GM23338 (cell line): ENCODE data around the gene NRG3. TPM values are rescaled to one million over a fixed set of nuclear protein-coding genes. Genes with fewer than 3 reads are reported as not detected.

Experiments used
- ATAC-seq: fragments of 200-7000 bp; cut with Tn5 transposase; 3 replicates; pipeline ENCODE4 v1.9.1; 2020
- DNase-seq: peaks from one replicate; pipeline ENCODE4 v3.0.0-alpha.2; 2015; ENCODE audit warnings: low spot score
- H2AFZ ChIP-seq: fragments of 200-600 bp; sonication (generic); 2 replicates; pipeline ENCODE4 v1.8.0; 2016; ENCODE audit warnings: antibody characterized with exemption, mild to moderate bottlenecking, moderate library complexity
- H3F3A ChIP-seq: fragments of 200-600 bp; sonication (generic); replicated peaks from 2 replicates; pipeline ENCODE4 v1.8.0; 2017; ENCODE audit warnings: antibody characterized with exemption, mixed run types, low read depth
- H3K27ac ChIP-seq: fragments of 200-600 bp; sonication (generic); 2 replicates; pipeline ENCODE4 v1.6.1; 2016; ENCODE audit warnings: low read depth
- H3K27me3 ChIP-seq: fragments of 200-600 bp; sonication (generic); 2 replicates; pipeline ENCODE4 v1.8.0; 2016; ENCODE audit warnings: mild to moderate bottlenecking, mixed run types, moderate library complexity; ENCODE audit not compliant: insufficient read depth
- H3K36me3 ChIP-seq: fragments of 200-600 bp; sonication (generic); 2 replicates; pipeline ENCODE4 v1.8.0; 2016; ENCODE audit warnings: mild to moderate bottlenecking; ENCODE audit not compliant: insufficient read depth
- H3K4me1 ChIP-seq: fragments of 200-600 bp; sonication (generic); 2 replicates; pipeline ENCODE4 v1.8.0; 2016; ENCODE audit warnings: mild to moderate bottlenecking, moderate library complexity; ENCODE audit not compliant: insufficient read depth
- H3K4me2 ChIP-seq: fragments of 200-600 bp; sonication (generic); 2 replicates; pipeline ENCODE4 v1.7.1; 2017; ENCODE audit warnings: mixed run types
- H3K4me3 ChIP-seq: fragments of 200-600 bp; sonication (generic); 2 replicates; pipeline ENCODE4 v1.6.1; 2016; ENCODE audit warnings: mixed run types
- H3K79me2 ChIP-seq: fragments of 200-600 bp; sonication (generic); replicated peaks from 2 replicates; pipeline ENCODE4 v1.8.0; 2017; ENCODE audit warnings: mild to moderate bottlenecking; ENCODE audit not compliant: insufficient read depth
- H3K9me2 ChIP-seq: fragments of 200-600 bp; sonication (generic); 2 replicates; pipeline ENCODE4 v1.8.0; 2017; ENCODE audit not compliant: insufficient read depth
- H4K20me1 ChIP-seq: fragments of 200-600 bp; sonication (generic); replicated peaks from 2 replicates; pipeline ENCODE4 v1.8.0; 2017; ENCODE audit warnings: mild to moderate bottlenecking; ENCODE audit not compliant: insufficient read depth
- H3K27ac Mint-ChIP-seq: 2 replicates; pipeline ENCODE4 v1.8.0; 2020; ENCODE audit warnings: inconsistent platforms, mild to moderate bottlenecking, moderate library complexity, mixed read lengths
- H3K27me3 Mint-ChIP-seq: 3 replicates; pipeline ENCODE4 v1.8.0; 2022; ENCODE audit warnings: low read depth, mild to moderate bottlenecking, moderate library complexity, mixed read lengths, inconsistent platforms; ENCODE audit not compliant: insufficient read depth, poor library complexity
- H3K36me3 Mint-ChIP-seq: 3 replicates; pipeline ENCODE4 v1.8.0; 2021; ENCODE audit warnings: low read depth, mild to moderate bottlenecking, inconsistent platforms, moderate library complexity, mixed read lengths
- H3K4me1 Mint-ChIP-seq: 3 replicates; pipeline ENCODE4 v1.8.0; 2020; ENCODE audit warnings: mild to moderate bottlenecking, inconsistent platforms, mixed read lengths
- H3K4me3 Mint-ChIP-seq: 3 replicates; pipeline ENCODE4 v1.8.0; 2021; ENCODE audit warnings: moderate library complexity, mild to moderate bottlenecking, inconsistent platforms, mixed read lengths
- H3K9me3 Mint-ChIP-seq: 3 replicates; pipeline ENCODE4 v1.8.0; 2020; ENCODE audit warnings: moderate library complexity, mild to moderate bottlenecking, inconsistent platforms, mixed read lengths
- EZH2 ChIP-seq: fragments of 200-600 bp; sonication (generic); IDR thresholded peaks from one replicate; pipeline ENCODE4 v1.8.0; 2017; ENCODE audit warnings: antibody characterized with exemption, mild to moderate bottlenecking, low read depth; ENCODE audit not compliant: unreplicated experiment
- JUNB ChIP-seq: IDR thresholded peaks from one replicate; pipeline ENCODE4 v1.6.1; 2016; ENCODE audit warnings: antibody characterized with exemption; ENCODE audit not compliant: unreplicated experiment
- NANOG ChIP-seq: IDR thresholded peaks from 2 replicates; pipeline ENCODE4 v1.6.1; 2016; ENCODE audit warnings: antibody characterized with exemption, borderline replicate concordance
- ZNF114 ChIP-seq: fragments of 250-450 bp; sonication (Bioruptor Pico); IDR thresholded peaks from 2 replicates; pipeline ENCODE4 v1.5.0; 2020; ENCODE audit warnings: mild to moderate bottlenecking, moderate library complexity
- polyA plus RNA-seq: library from polyadenylated mRNA; unstranded; fragments of >200 nt; fragmentation: Nextera tagmentation; extraction: Ambion mirVana; gene quantifications from 2 replicates; pipeline ENCODE4 v1.2.1, GENCODE V29; 2016
- total RNA-seq: library from RNA; depleted of rRNA; stranded (reverse); fragments of >200 nt; shearing (Covaris generic); gene quantifications from 2 replicates; pipeline ENCODE4 v1.2.3, GENCODE V29; 2014
- TF ChIP-seq, protein P1 (sequence below): IDR thresholded peaks from one replicate; pipeline ENCODE4 v1.6.1; 2018; ENCODE audit warnings: antibody characterized with exemption; ENCODE audit not compliant: unreplicated experiment
- TF ChIP-seq, protein P2 (sequence below), 2 experiments: fragments of 200-600 bp in 1 of 2; sonication (generic) in 1 of 2; conservative IDR thresholded peaks; 2 replicates each; pipeline versions ENCODE4 v1.5.1 to v1.6.1; 2016 to 2017; ENCODE audit warnings: antibody characterized with exemption in 2 of 2, low read depth in 2 of 2, mild to moderate bottlenecking in 2 of 2, moderate library complexity in 1 of 2
- TF ChIP-seq, protein P3 (sequence below): fragments of 250-450 bp; sonication (Bioruptor Pico); IDR thresholded peaks from 2 replicates; pipeline ENCODE4 v1.5.0; 2020; ENCODE audit warnings: mild to moderate bottlenecking, moderate library complexity

Gene NRG3
- total and polyA plus RNA-seq, 2 experiments from 2014 or later, result 1.9 to 3.9 TPM

DNA sequence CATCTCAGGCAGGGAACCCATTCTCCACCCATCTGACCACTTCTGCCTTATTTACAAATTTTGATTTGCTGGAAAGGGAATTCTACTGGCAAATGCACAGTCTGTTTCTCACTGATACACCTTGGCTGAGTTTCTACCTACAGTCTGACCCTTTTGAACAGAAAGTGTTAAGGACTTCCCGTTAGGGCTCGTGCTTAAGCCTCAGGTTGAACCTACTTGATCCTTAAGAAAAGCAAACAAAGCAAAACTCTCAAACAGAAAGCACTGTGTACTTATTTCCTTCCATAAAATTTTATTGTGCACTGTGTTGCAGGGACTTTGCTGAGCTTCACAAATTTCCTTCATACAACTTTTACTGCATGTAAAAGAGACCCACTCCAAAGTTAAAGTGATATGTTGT lies 367.8 kb downstream of the NRG3 start:
- H3K36me3 Mint-ChIP-seq, result peaks cover 2% of the 10 kb centered on the region; the same call in 1 of the 3 replicates
- Histone ChIP-seq H2AFZ (no peak overlapping the region), H3K9me2 (no peaks in the 10 kb centered on the region), H3K79me2 (no peaks in the 10 kb centered on the region), H4K20me1 (no peaks in the 10 kb centered on the region), H3K4me3 (no peak overlapping the region; the same call in 1 of the 2 replicates), H3K27me3 (no peaks in the 10 kb centered on the region), H3K4me2 (0 out of 2 replicates have a peak overlapping the region, but pooled peaks have one; percentile 24), H3K27ac (no peak overlapping the region), H3K36me3 (no peaks in the 10 kb centered on the region), H3F3A (no peaks in the 10 kb centered on the region), H3K4me1 (peaks cover 16% of the 10 kb centered on the region)
- H3K27ac Mint-ChIP-seq, result no peak overlapping the region
- TF ChIP-seq, protein P1, sequence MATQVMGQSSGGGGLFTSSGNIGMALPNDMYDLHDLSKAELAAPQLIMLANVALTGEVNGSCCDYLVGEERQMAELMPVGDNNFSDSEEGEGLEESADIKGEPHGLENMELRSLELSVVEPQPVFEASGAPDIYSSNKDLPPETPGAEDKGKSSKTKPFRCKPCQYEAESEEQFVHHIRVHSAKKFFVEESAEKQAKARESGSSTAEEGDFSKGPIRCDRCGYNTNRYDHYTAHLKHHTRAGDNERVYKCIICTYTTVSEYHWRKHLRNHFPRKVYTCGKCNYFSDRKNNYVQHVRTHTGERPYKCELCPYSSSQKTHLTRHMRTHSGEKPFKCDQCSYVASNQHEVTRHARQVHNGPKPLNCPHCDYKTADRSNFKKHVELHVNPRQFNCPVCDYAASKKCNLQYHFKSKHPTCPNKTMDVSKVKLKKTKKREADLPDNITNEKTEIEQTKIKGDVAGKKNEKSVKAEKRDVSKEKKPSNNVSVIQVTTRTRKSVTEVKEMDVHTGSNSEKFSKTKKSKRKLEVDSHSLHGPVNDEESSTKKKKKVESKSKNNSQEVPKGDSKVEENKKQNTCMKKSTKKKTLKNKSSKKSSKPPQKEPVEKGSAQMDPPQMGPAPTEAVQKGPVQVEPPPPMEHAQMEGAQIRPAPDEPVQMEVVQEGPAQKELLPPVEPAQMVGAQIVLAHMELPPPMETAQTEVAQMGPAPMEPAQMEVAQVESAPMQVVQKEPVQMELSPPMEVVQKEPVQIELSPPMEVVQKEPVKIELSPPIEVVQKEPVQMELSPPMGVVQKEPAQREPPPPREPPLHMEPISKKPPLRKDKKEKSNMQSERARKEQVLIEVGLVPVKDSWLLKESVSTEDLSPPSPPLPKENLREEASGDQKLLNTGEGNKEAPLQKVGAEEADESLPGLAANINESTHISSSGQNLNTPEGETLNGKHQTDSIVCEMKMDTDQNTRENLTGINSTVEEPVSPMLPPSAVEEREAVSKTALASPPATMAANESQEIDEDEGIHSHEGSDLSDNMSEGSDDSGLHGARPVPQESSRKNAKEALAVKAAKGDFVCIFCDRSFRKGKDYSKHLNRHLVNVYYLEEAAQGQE, result no peak
- TF ChIP-seq NANOG (no peak), EZH2 (no peak), ZNF114 (CRISPR knock-in tag) (no peak), JUNB (no peak)
- TF ChIP-seq, protein P2, sequence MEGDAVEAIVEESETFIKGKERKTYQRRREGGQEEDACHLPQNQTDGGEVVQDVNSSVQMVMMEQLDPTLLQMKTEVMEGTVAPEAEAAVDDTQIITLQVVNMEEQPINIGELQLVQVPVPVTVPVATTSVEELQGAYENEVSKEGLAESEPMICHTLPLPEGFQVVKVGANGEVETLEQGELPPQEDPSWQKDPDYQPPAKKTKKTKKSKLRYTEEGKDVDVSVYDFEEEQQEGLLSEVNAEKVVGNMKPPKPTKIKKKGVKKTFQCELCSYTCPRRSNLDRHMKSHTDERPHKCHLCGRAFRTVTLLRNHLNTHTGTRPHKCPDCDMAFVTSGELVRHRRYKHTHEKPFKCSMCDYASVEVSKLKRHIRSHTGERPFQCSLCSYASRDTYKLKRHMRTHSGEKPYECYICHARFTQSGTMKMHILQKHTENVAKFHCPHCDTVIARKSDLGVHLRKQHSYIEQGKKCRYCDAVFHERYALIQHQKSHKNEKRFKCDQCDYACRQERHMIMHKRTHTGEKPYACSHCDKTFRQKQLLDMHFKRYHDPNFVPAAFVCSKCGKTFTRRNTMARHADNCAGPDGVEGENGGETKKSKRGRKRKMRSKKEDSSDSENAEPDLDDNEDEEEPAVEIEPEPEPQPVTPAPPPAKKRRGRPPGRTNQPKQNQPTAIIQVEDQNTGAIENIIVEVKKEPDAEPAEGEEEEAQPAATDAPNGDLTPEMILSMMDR (conservative IDR thresholded peaks at IDR 0.05; ENCODE audit: low read depth in 2 of 2), result no peak
- TF ChIP-seq, protein P3, sequence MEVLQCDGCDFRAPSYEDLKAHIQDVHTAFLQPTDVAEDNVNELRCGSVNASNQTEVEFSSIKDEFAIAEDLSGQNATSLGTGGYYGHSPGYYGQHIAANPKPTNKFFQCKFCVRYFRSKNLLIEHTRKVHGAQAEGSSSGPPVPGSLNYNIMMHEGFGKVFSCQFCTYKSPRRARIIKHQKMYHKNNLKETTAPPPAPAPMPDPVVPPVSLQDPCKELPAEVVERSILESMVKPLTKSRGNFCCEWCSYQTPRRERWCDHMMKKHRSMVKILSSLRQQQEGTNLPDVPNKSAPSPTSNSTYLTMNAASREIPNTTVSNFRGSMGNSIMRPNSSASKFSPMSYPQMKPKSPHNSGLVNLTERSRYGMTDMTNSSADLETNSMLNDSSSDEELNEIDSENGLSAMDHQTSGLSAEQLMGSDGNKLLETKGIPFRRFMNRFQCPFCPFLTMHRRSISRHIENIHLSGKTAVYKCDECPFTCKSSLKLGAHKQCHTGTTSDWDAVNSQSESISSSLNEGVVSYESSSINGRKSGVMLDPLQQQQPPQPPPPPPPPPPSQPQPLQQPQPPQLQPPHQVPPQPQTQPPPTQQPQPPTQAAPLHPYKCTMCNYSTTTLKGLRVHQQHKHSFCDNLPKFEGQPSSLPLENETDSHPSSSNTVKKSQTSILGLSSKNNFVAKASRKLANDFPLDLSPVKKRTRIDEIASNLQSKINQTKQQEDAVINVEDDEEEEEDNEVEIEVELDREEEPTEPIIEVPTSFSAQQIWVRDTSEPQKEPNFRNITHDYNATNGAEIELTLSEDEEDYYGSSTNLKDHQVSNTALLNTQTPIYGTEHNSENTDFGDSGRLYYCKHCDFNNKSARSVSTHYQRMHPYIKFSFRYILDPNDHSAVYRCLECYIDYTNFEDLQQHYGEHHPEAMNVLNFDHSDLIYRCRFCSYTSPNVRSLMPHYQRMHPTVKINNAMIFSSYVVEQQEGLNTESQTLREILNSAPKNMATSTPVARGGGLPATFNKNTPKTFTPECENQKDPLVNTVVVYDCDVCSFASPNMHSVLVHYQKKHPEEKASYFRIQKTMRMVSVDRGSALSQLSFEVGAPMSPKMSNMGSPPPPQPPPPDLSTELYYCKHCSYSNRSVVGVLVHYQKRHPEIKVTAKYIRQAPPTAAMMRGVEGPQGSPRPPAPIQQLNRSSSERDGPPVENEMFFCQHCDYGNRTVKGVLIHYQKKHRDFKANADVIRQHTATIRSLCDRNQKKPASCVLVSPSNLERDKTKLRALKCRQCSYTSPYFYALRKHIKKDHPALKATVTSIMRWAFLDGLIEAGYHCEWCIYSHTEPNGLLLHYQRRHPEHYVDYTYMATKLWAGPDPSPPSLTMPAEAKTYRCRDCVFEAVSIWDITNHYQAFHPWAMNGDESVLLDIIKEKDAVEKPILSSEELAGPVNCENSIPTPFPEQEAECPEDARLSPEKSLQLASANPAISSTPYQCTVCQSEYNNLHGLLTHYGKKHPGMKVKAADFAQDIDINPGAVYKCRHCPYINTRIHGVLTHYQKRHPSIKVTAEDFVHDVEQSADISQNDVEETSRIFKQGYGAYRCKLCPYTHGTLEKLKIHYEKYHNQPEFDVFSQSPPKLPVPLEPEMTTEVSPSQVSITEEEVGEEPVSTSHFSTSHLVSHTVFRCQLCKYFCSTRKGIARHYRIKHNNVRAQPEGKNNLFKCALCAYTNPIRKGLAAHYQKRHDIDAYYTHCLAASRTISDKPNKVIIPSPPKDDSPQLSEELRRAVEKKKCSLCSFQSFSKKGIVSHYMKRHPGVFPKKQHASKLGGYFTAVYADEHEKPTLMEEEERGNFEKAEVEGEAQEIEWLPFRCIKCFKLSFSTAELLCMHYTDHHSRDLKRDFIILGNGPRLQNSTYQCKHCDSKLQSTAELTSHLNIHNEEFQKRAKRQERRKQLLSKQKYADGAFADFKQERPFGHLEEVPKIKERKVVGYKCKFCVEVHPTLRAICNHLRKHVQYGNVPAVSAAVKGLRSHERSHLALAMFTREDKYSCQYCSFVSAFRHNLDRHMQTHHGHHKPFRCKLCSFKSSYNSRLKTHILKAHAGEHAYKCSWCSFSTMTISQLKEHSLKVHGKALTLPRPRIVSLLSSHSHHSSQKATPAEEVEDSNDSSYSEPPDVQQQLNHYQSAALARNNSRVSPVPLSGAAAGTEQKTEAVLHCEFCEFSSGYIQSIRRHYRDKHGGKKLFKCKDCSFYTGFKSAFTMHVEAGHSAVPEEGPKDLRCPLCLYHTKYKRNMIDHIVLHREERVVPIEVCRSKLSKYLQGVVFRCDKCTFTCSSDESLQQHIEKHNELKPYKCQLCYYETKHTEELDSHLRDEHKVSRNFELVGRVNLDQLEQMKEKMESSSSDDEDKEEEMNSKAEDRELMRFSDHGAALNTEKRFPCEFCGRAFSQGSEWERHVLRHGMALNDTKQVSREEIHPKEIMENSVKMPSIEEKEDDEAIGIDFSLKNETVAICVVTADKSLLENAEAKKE (CRISPR knock-in tag), result no peak
- no peak for ATAC-seq
- DNase-seq, result no peak
- H3K4me3 Mint-ChIP-seq, result no peak overlapping the region; the same call in 2 of the 3 replicates
- H3K4me1 Mint-ChIP-seq, result peaks cover 29% of the 10 kb centered on the region
- no peaks in the 10 kb centered on the region for H3K27me3 Mint-ChIP-seq
- no peaks in the 10 kb centered on the region for H3K9me3 Mint-ChIP-seq
